Forelimb muscle (tissue), 1 donor: Measurements from ENCODE around the gene PPFIA2. TPM values are rescaled to one million over a fixed set of nuclear protein-coding genes. Genes with fewer than 3 reads are reported as not detected.

Experiments
- DNase-seq: peaks from one replicate; pipeline ENCODE4 v3.0.0-alpha.2; 2013; ENCODE audit warnings: low read depth
- polyA plus RNA-seq: library from polyadenylated mRNA; unstranded; fragments of 120-200 nt; gene quantifications from one replicate; pipeline ENCODE4 v1.2.1, GENCODE V29; 2013; ENCODE audit not compliant: insufficient read length

The PPFIA2 gene
- polyA plus RNA-seq, 1 donor: 1.8 TPM

DNA sequence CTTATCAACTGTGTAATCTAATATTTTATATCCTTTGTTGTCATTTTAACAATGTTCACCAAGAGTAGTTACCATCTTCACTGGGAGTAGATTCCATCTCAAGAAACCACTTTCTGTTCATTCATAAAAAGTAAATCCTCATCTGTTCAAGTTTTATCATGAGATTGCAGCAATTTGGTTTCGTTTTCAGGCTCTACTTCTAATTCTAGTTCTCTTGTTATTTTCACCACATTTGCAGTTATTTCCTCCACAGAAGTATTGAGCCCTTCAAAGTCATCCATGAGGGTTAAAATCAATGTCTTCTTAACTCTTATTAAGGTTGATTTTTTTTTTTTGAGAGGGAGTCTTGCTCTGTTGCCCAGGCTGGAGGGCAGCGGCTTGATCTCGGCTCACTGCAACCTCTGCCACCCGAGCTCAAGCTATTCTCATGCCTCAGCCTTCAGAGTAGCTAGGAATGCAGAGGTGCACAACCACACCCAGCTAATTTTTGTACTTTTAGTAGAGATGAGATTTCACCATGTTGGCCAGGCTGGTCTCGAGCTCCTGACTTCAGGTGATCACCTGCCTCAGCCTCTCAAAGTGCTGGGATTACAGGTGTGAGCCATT is 404.7 kb downstream of the PPFIA2 start:
- DNase-seq: no peak

GRCh38 chr12:81350309-81350708 is 408.8 kb downstream of the PPFIA2 start:
- no peak for DNase-seq

- no peak for DNase-seq
Observed at GRCh38 chr12:81347404-81347803, 411.7 kb downstream of the PPFIA2 start.

GRCh38 chr12:81340910-81341309 is 418.2 kb downstream of the PPFIA2 start:
- no peak for DNase-seq

DNA sequence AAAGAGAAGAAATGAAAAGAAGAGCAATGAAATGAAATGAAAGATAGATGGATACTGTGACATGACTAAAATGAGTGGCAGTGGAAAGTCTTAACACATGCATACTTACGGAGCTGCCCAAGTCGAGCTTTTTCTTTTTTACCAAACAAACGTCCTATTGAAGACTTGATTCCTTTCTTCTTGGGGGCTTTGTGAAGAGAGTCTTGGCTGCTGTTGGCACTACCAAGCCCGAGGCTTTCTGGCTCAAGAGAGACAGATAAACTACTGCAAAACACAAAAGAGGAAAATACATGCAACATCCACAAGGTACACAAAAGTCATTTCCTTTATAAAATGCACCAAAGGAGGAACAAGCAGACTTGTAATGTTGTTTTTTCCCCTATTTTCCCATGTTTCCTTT is 420.1 kb downstream of the PPFIA2 start:
- DNase-seq: no peak

DNA sequence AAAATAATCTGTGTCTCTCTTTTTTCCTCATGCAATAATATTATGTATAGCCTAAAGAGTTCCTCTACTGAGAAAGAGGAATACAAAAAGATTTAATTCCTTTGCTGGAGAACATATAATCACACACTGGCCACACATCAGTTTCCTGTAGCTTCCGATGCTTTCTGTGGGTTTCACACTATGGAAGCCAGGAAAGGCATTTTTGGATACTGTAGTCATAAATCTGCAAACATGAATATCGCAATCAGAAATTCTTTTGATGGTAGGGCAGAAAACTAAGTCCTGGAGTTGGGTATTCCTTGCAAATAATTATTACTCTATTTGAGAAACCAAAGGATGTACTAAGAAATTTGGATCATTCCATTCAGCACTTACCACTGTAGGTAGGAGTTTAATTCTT is 421.3 kb downstream of the PPFIA2 start:
- DNase-seq: no peak

DNA sequence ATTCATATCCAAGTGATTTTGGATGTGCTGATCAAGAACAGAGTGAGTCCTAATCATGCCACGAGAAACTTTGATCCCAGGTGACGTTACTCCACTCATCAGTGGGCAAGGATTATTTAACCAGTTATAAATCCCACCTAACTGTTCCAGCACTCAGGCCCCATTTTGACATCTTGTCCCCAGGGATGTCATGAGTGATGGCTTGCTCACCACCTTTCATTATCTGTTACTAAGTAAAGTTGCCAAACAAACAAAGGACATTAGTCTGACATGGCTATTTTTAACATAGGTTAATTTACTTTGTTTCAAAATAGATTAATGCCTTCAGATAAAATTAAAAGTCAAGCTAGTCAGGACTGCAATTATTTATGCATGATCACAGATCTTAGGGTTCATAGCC is 425.3 kb downstream of the PPFIA2 start:
- DNase-seq: no peak

- no peak for DNase-seq
Observed at GRCh38 chr12:81332054-81332453, 427.1 kb downstream of the PPFIA2 start.

DNA sequence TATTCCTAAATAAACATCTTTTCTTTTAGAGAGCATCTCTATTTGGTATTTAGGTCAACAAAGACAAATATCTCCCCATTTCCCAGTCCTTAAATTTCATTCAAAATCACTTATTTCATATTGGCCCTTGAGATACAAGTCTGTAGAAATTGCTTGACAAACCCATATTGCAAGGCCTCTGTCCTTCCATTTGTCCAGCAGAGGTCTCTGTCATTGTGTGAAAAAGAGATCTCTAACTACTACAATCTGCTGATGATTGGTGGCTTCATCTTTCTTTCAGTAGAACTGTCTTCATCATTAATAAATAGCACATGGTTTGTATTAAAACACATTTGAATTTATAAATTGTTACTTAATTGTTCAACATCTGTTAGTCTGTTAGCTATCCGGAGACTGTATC is 428.7 kb downstream of the PPFIA2 start:
- no peak for DNase-seq

GRCh38 chr12:81329085-81329484 is 430.1 kb downstream of the PPFIA2 start:
- DNase-seq: no peak

DNA sequence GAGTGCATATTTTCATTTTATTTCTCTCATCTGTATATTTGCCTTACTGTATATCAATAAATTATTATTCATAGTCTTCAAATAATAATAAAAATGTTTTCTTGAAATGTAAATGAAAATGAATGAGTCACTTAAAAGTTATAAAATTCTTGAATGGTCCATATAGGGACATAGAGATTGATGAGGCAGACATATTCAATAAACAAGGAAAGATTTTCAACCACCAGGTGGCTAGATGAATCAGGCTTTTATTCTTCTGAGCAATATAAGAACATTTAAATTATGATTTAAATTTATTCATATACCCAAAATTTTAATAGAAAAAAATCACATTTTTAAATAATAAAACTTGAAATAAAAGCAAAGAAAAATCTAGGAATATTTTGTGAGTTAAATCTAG is 431.7 kb downstream of the PPFIA2 start:
- DNase-seq: no peak

DNA sequence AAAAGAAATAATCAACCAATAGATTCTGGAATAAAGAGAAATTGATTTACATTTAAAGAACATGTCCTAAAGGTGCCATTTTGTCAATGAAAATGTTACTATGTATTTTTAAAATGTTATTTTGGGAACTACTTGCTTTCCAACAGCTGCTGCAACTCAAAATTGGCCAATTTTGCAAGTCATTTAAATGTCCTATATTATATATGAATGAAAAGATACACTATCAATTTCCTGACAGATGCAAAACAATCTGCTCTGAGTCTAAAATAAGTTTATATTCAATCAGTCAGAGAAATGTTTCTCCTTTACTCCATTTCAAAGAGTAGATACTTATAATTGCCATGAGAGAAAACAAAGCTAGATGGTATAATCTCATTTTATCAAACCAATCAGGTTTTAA is 434.1 kb downstream of the PPFIA2 start:
- DNase-seq: no peak

DNA sequence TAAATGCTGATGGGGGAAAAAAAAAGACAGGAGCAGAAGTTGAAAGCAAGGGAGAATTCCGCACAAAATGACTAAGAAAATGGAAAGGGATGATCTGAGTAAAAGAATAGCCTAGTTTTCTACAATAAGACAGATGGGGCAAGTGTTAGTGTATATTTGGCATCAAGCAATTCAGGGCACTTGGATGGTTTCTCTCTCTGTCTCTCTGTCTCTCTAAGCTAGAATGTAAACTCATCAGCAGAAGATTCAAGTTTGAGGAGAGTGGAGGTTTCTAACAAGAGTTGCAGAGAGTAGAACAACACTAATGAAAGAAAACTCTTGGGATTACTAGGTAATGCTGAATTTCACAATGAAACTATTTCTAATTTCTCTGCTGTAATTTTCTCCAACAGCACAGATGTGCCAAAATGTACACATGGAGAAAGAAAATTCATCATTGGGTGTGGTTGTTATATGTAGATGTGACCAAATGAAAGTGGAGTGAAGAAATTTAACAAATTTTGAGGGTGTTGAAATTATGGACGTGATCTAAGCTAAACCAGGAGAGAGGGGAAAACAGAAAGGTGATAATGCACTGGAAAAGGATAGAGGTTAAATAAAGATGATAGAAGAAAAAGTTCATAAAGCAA is 444.1 kb downstream of the PPFIA2 start:
- no peak for DNase-seq

DNA sequence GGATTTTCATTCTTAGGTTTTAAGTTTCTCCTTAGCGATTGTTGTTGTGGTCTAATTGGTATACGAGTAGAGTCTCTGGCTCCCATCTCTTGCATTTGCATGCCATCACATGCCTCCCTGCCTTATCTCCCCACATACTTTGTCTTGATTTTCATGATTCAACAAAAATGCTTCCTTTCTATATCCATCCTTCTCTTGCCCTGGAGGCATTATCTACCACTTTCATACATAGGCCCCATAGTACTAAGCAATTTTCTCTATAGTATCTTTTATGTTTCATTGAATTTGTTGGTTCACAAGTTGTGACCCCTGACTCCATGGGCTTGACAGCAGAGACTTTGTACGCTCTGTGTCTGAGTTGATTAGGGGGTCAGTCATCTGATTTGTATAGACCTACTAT is 455.2 kb downstream of the PPFIA2 start:
- no peak for DNase-seq

GRCh38 chr12:81300454-81300853 is 458.7 kb downstream of the PPFIA2 start:
- no peak for DNase-seq

GRCh38 chr12:81297601-81298000 is 461.5 kb downstream of the PPFIA2 start:
- no peak for DNase-seq

- DNase-seq: no peak
Observed at GRCh38 chr12:81296556-81297305, 462.4 kb downstream of the PPFIA2 start.

- no peak for DNase-seq
Observed at GRCh38 chr12:81295251-81295650, 463.9 kb downstream of the PPFIA2 start.

GRCh38 chr12:81294325-81295190 is 464.6 kb downstream of the PPFIA2 start:
- no peak for DNase-seq

GRCh38 chr12:81288651-81289050 is 470.5 kb downstream of the PPFIA2 start:
- no peak for DNase-seq

- DNase-seq: no peak
Observed at GRCh38 chr12:81284137-81284536, 475.0 kb downstream of the PPFIA2 start.
